ENCODE measurements around the gene CDH4. TPM values are rescaled to one million over a fixed set of nuclear protein-coding genes. Genes with fewer than 3 reads are reported as not detected.
A peak's percentile ranks its signal among the peaks of the same experiment; 100 is the strongest.

The CDH4 gene
- total RNA-seq, 1 donor from 2014 or later, result 12.1 TPM

DNA sequence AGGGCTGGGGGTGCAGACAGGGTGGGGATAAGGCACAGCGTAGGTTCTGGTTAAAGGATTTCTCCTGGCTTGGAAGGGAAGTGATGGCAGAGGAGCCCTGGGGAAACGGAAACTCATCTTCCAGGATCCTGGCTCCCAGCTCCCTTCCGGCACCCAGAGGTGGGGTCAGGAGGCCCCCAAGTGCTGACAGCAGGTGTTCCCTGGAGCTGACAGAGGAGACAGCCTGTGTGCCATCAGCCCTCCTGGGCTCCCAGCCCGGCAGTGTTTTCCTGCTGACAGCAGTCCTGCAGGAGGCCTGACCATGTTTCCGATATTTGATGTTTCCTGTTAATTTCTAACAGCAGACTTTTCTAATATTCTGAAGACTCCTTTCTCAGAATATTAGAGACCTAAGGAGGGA lies 536.3 kb downstream of the CDH4 start:
- H3K36me3 ChIP-seq (ENCODE audit: control insufficient read depth, insufficient read depth, low read length), result no peaks in the 10 kb centered on the region
- H3K27me3 ChIP-seq (ENCODE audit: control insufficient read depth, insufficient read depth, low read length), result no peaks in the 10 kb centered on the region
- FAIRE-seq (no peak), DNase-seq (ENCODE audit: low read depth) (no peak)
- no peak overlapping the region for H3K4me3 ChIP-seq (ENCODE audit: low read depth, low read length)
- TF ChIP-seq, protein P1, sequence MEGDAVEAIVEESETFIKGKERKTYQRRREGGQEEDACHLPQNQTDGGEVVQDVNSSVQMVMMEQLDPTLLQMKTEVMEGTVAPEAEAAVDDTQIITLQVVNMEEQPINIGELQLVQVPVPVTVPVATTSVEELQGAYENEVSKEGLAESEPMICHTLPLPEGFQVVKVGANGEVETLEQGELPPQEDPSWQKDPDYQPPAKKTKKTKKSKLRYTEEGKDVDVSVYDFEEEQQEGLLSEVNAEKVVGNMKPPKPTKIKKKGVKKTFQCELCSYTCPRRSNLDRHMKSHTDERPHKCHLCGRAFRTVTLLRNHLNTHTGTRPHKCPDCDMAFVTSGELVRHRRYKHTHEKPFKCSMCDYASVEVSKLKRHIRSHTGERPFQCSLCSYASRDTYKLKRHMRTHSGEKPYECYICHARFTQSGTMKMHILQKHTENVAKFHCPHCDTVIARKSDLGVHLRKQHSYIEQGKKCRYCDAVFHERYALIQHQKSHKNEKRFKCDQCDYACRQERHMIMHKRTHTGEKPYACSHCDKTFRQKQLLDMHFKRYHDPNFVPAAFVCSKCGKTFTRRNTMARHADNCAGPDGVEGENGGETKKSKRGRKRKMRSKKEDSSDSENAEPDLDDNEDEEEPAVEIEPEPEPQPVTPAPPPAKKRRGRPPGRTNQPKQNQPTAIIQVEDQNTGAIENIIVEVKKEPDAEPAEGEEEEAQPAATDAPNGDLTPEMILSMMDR (IDR thresholded peaks at IDR 0.05; ENCODE audit: insufficient read depth, low read length, severe bottlenecking), result no peak

DNA sequence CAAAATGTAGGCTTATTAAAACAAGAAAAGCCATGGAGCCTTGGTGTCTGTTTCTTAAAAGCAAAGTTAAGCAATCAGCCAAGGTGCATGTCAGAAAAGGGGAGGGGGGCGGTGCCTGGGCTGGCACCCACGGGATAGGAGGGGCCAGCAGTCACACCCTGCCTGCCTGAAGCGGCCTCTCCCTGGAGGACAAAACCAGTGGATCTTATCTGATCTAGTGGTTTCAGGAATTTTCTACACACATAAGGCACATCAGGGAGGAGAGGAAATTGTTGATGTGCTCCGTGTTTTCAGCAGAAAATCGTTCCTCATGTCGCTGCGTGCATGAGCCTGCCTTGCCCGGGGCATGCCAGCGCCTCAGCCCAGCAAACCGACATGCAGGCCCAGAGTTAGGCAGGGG lies 537.3 kb downstream of the CDH4 start:
- DNase-seq (ENCODE audit: low read depth), result peak; percentile 77
- TF ChIP-seq, protein P1 (IDR thresholded peaks at IDR 0.05; ENCODE audit: insufficient read depth, low read length, severe bottlenecking), result no peak

DNA sequence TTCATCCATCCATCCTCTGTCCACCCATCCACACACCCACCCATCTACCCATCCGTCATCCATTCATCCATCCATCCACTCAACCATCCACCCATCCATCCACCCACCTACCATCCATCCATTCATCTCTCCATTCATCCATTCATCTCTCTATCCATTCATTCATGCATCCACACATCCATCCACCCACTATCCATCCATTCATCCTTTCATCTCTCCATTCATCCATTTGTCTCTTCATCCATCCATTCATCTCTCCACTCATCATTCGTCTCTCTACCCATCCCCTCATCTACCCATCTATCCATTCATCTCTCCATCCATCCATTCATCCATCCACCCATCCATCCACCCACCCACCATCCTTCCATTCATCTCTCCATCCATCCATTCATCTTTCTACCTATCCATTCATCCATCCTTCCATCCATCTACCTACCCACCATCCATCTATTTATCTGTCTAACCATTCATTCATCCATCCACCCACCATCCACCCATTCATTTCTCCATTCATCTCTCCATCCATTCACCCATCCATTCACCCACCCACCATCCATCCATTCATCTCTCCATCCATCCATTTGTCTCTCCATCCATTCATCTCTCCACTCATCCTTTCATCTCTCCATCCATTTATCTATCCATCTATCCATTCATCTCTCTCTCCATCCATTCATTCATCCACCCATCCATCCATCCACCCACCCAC lies 538.2 kb downstream of the CDH4 start:
- H3K36me3 ChIP-seq (ENCODE audit: control insufficient read depth, insufficient read depth, low read length), result no peaks in the 10 kb centered on the region
- DNase-seq (ENCODE audit: low read depth) (no peak), FAIRE-seq (no peak)
- H3K27me3 ChIP-seq (ENCODE audit: control insufficient read depth, insufficient read depth, low read length), result no peaks in the 10 kb centered on the region
- no peak overlapping the region for H3K4me3 ChIP-seq (ENCODE audit: low read depth, low read length)
- TF ChIP-seq, protein P1 (IDR thresholded peaks at IDR 0.05; ENCODE audit: insufficient read depth, low read length, severe bottlenecking), result no peak

More for the DNA sequence above, 537.3 kb downstream of the CDH4 start:
- Histone ChIP-seq H3K4me3 (ENCODE audit: low read depth, low read length) (no peak overlapping the region), H3K27me3 (ENCODE audit: control insufficient read depth, insufficient read depth, low read length) (no peaks in the 10 kb centered on the region), H3K36me3 (ENCODE audit: control insufficient read depth, insufficient read depth, low read length) (no peaks in the 10 kb centered on the region)
- FAIRE-seq, result no peak

DNA sequence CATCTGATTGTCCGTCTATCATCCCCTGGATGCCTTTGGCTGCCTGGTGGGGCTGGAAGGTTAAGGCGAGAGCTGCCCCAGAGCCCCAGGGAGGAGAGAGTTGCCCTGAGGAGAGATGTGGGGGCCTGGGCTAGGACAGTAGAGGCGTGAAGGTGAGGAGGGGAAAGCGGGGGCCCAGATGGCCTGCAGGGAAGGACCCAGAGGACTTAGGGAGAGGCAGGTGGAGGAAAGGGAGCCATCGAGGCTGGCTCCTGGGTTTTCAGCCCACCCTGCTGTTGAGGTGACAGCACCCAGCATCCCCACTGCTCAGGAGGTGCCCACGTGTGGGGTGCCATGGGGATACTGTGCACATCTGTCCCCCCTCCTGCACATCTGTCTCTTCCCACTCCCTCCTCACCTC lies 539.9 kb downstream of the CDH4 start:
- Histone ChIP-seq H3K27me3 (ENCODE audit: control insufficient read depth, insufficient read depth, low read length) (no peaks in the 10 kb centered on the region), H3K36me3 (ENCODE audit: control insufficient read depth, insufficient read depth, low read length) (no peaks in the 10 kb centered on the region), H3K4me3 (ENCODE audit: low read depth, low read length) (no peak overlapping the region)
- DNase-seq (ENCODE audit: low read depth), result no peak
- TF ChIP-seq, protein P1 (IDR thresholded peaks at IDR 0.05; ENCODE audit: insufficient read depth, low read length, severe bottlenecking), result no peak
- FAIRE-seq, result no peak

DNA sequence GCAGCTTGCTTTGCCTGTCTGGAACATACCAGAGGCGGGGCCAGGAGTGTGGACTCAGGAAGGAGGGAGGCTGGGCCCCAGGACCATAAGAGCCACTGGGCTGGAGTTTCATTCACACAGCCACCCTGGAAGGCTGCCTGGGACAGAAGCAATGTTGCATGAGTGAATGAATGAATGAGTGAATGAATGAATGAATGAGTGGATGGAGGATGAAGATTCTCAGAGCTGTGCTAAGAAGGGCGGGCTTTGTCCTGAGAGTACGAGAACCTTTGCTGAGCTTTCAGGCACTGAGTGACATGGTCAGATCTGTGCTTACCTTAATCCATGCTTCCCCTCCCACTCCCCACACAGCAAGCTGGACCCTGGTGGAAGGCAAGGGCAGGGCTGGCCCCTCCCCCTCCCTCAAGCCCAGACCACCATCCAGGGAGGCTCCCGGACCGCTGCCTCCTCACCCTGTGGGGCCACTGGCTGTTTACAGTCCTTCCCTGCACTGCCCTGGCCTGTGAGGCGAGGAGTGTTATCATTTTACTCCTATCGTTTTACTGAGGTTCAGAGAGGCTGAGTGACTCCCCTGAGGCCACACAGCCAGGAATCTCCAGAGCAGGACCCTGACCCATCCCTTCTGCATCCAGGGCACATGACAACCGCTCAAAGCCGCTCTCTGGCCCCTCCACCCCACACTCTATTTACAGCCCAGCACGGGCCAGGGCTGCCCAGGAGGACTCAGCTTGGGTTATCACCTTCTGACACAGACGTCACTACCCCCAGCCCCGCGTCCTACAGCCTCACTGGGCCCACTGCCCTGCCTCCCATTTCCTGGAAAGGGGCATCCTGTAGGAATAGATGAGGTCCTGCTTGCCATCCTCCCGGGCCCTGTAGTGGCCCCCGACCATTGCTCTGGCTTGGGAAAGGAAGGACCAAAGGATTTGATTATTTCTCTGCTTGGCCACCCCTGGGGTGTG lies 543.9 kb downstream of the CDH4 start:
- FAIRE-seq, result peak; percentile 7
- DNase-seq (ENCODE audit: low read depth), result no peak
- TF ChIP-seq, protein P1 (IDR thresholded peaks at IDR 0.05; ENCODE audit: insufficient read depth, low read length, severe bottlenecking), result no peak

More for the DNA sequence above, 543.9 kb downstream of the CDH4 start:
- no peaks in the 10 kb centered on the region for H3K36me3 ChIP-seq (ENCODE audit: control insufficient read depth, insufficient read depth, low read length)
- no peak overlapping the region for H3K4me3 ChIP-seq (ENCODE audit: low read depth, low read length)
- H3K27me3 ChIP-seq (ENCODE audit: control insufficient read depth, insufficient read depth, low read length), result no peaks in the 10 kb centered on the region
